H1 (cell line): ENCODE data around the gene ALK. TPM values are rescaled to one million over a fixed set of nuclear protein-coding genes. Genes with fewer than 3 reads are reported as not detected.

Source experiments
- BACH1 ChIP-seq: IDR thresholded peaks from 2 replicates; pipeline ENCODE4 v1.6.1; 2012; ENCODE audit warnings: low read length, improper control_type of control experiment
- CBX5 ChIP-seq: fragments of 300-800, 300-1000 bp; sonication (generic); IDR thresholded peaks from 2 replicates; pipeline ENCODE4 v1.7.1; 2016; ENCODE audit warnings: antibody characterized with exemption, low read length, low read depth
- CHD1 ChIP-seq: IDR thresholded peaks from 2 replicates; pipeline ENCODE4 v1.6.1; 2012; ENCODE audit warnings: low read depth, low read length, improper control_type of control experiment
- CTBP2 ChIP-seq: IDR thresholded peaks from 2 replicates; pipeline ENCODE4 v1.7.0; 2011; ENCODE audit warnings: borderline replicate concordance, mild to moderate bottlenecking, moderate library complexity, mixed read lengths, low read length; ENCODE audit not compliant: insufficient read depth, insufficient read length
- KDM1A ChIP-seq: fragments of 200-600, 300-600 bp; sonication (generic); IDR thresholded peaks from 2 replicates; pipeline ENCODE4 v1.7.1; 2016; ENCODE audit warnings: mild to moderate bottlenecking, low read length, borderline replicate concordance
- MAFK ChIP-seq: IDR thresholded peaks from 2 replicates; pipeline ENCODE4 v1.6.1; 2012; ENCODE audit warnings: low read depth, mild to moderate bottlenecking, improper control_type of control experiment, low read length
- SAP30 ChIP-seq: fragments of 300-600 bp; sonication (generic); IDR thresholded peaks from 2 replicates; pipeline ENCODE4 v1.7.1; 2012; ENCODE audit warnings: low read length, moderate library complexity, mild to moderate bottlenecking, inconsistent platforms; ENCODE audit not compliant: insufficient read depth, insufficient replicate concordance
- SP4 ChIP-seq: IDR thresholded peaks from 2 replicates; pipeline ENCODE4 v1.6.1; 2012; ENCODE audit warnings: low read length, inconsistent platforms
- YY1 ChIP-seq: IDR thresholded peaks from 2 replicates; pipeline ENCODE4 v1.6.1; 2011; ENCODE audit warnings: low read depth, mild to moderate bottlenecking, low read length
- polyA plus RNA-seq, 7 experiments: library from polyadenylated mRNA; depleted of rRNA in 3 of 7; stranded (reverse) in 5 of 7; unstranded in 2 of 7; fragments of >200 nt in 5 of 7; fragments of 200-250 nt in 2 of 7; gene quantifications; 1 replicate in 5 of 7; 2 replicates in 1 of 7; 4 replicates in 1 of 7; pipeline versions ENCODE4 v1.2.1 to v1.2.3, GENCODE V29; 2011 to 2013; ENCODE audit warnings: missing spikeins in 2 of 7, mixed read lengths in 2 of 7
- total RNA-seq: library from RNA; stranded (reverse); fragmentation: NEBNext Ultra II Directional; extraction: Animal tissue kit (Norgen Biotek cat#: 25700); gene quantifications from 2 replicates; pipeline ENCODE4 v1.2.1, GENCODE V29; 2021
- TF ChIP-seq, protein P1 (sequence below): fragments of 300-600 bp; sonication (generic); IDR thresholded peaks from 2 replicates; pipeline ENCODE4 v1.7.1; 2012; ENCODE audit warnings: low read length, moderate library complexity, mild to moderate bottlenecking, inconsistent platforms; ENCODE audit not compliant: insufficient replicate concordance
- TF ChIP-seq, protein P2 (sequence below): IDR thresholded peaks from 2 replicates; pipeline ENCODE4 v1.6.1; 2012; ENCODE audit warnings: inconsistent platforms

Gene ALK
- total and polyA plus RNA-seq, 2 of the 8 experiments (the other 6 are each of a cell fraction or from before 2014, with no cell fraction given), result 0.02 to 0.09 TPM

DNA sequence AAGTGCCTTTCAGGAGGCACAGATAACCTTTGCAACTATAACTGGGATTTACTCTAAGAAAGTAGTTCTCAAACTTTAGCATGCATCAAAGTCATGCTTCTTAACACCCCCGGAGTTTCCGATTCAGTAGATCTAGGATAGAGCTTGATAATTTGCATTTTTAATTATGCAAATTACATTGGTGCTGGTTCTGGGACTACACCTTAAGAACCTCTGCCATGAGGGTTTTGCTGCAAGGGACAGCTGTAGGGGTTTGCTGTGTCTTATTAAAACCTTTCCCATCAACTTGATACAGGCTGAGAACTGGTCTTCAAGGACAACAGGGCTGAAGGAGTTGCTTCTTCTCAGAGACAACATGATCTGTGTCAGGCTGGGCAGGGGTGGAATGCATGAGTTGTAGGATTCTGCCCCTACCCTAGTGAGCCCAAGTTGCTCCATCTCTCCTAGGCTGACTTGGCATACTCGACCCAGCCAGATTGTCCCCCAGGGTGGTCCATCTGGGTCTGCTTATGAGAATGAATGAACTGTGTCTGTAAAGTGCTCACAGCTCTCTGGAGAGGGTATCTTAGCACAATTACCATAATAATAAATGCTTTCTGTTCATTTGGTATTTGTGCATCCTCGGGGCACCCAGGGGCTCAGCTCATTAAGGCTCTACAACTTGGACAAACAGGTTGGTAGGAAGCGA lies 573.5 kb downstream of the ALK start (continued):
- TF ChIP-seq, protein P1, sequence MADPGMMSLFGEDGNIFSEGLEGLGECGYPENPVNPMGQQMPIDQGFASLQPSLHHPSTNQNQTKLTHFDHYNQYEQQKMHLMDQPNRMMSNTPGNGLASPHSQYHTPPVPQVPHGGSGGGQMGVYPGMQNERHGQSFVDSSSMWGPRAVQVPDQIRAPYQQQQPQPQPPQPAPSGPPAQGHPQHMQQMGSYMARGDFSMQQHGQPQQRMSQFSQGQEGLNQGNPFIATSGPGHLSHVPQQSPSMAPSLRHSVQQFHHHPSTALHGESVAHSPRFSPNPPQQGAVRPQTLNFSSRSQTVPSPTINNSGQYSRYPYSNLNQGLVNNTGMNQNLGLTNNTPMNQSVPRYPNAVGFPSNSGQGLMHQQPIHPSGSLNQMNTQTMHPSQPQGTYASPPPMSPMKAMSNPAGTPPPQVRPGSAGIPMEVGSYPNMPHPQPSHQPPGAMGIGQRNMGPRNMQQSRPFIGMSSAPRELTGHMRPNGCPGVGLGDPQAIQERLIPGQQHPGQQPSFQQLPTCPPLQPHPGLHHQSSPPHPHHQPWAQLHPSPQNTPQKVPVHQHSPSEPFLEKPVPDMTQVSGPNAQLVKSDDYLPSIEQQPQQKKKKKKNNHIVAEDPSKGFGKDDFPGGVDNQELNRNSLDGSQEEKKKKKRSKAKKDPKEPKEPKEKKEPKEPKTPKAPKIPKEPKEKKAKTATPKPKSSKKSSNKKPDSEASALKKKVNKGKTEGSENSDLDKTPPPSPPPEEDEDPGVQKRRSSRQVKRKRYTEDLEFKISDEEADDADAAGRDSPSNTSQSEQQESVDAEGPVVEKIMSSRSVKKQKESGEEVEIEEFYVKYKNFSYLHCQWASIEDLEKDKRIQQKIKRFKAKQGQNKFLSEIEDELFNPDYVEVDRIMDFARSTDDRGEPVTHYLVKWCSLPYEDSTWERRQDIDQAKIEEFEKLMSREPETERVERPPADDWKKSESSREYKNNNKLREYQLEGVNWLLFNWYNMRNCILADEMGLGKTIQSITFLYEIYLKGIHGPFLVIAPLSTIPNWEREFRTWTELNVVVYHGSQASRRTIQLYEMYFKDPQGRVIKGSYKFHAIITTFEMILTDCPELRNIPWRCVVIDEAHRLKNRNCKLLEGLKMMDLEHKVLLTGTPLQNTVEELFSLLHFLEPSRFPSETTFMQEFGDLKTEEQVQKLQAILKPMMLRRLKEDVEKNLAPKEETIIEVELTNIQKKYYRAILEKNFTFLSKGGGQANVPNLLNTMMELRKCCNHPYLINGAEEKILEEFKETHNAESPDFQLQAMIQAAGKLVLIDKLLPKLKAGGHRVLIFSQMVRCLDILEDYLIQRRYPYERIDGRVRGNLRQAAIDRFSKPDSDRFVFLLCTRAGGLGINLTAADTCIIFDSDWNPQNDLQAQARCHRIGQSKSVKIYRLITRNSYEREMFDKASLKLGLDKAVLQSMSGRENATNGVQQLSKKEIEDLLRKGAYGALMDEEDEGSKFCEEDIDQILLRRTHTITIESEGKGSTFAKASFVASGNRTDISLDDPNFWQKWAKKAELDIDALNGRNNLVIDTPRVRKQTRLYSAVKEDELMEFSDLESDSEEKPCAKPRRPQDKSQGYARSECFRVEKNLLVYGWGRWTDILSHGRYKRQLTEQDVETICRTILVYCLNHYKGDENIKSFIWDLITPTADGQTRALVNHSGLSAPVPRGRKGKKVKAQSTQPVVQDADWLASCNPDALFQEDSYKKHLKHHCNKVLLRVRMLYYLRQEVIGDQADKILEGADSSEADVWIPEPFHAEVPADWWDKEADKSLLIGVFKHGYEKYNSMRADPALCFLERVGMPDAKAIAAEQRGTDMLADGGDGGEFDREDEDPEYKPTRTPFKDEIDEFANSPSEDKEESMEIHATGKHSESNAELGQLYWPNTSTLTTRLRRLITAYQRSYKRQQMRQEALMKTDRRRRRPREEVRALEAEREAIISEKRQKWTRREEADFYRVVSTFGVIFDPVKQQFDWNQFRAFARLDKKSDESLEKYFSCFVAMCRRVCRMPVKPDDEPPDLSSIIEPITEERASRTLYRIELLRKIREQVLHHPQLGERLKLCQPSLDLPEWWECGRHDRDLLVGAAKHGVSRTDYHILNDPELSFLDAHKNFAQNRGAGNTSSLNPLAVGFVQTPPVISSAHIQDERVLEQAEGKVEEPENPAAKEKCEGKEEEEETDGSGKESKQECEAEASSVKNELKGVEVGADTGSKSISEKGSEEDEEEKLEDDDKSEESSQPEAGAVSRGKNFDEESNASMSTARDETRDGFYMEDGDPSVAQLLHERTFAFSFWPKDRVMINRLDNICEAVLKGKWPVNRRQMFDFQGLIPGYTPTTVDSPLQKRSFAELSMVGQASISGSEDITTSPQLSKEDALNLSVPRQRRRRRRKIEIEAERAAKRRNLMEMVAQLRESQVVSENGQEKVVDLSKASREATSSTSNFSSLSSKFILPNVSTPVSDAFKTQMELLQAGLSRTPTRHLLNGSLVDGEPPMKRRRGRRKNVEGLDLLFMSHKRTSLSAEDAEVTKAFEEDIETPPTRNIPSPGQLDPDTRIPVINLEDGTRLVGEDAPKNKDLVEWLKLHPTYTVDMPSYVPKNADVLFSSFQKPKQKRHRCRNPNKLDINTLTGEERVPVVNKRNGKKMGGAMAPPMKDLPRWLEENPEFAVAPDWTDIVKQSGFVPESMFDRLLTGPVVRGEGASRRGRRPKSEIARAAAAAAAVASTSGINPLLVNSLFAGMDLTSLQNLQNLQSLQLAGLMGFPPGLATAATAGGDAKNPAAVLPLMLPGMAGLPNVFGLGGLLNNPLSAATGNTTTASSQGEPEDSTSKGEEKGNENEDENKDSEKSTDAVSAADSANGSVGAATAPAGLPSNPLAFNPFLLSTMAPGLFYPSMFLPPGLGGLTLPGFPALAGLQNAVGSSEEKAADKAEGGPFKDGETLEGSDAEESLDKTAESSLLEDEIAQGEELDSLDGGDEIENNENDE, result no peak
- TF ChIP-seq KDM1A (no peak), CHD1 (no peak), YY1 (no peak), BACH1 (no peak), SP4 (no peak), MAFK (no peak), CBX5 (no peak), CTBP2 (no peak), SAP30 (no peak)
- TF ChIP-seq, protein P2, sequence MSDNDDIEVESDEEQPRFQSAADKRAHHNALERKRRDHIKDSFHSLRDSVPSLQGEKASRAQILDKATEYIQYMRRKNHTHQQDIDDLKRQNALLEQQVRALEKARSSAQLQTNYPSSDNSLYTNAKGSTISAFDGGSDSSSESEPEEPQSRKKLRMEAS, result no peak
